HG03565 (cell line): ENCODE data around the gene ARIH2.

Experiments
- ATAC-seq: cut with Tn5 transposase; IDR thresholded peaks from one replicate; pipeline ENCODE4 v1.9.1; 2021; ENCODE audit warnings: mild to moderate bottlenecking, moderate library complexity; ENCODE audit not compliant: unreplicated experiment

Gene ARIH2

DNA sequence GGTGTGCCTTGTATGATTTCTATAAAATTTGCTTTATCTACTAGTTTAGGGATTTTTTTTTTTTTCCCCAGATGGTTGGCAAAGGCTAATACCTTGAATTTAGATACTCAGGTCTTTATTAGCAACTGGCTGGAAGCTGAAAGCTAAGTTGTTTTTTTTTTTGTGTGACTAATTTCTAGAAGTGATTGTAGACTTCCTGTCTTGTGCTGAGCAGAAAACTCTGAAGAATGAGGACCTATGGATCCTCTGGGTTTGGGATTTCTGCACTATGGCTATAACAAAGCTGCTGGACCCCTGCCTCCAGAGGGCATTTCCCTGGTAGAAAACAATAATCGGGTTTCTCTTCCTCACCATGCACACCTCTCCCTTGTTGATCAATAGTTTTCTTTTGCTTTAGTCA lies 10.0 kb downstream of the ARIH2 start:
- ATAC-seq, result no peak

DNA sequence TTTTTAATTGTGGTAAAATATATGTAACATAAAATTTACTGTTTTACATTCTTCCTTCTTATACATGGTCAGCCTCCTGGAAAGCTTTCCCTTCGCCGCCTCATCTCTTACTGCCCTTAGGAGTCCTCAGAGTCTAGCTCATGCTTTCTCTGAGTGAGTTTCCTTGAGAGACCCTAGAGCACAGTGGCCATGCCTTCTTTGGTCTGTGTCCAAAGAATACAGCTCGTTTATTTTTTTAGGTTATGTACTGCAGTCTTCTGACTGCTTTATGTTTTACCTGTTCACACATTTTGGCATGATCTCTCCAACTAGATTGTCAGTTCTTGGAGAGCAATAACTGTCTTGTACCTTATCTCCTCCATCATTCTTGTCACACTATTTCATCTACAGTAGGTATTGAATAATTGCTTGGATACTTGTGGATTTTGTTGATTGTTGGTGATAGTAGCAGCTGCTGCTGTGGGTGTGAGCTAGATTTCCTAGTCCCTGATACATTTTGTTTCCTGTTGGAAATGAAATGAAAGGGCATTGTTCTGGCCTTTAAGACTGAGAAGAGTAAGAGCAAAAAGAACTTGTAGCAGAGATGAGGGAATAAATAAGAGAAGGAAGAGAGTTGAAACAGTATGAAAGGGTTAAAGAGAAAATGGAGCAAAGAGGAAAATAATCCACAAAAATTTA lies 10.9 kb downstream of the ARIH2 start:
- no peak for ATAC-seq

DNA sequence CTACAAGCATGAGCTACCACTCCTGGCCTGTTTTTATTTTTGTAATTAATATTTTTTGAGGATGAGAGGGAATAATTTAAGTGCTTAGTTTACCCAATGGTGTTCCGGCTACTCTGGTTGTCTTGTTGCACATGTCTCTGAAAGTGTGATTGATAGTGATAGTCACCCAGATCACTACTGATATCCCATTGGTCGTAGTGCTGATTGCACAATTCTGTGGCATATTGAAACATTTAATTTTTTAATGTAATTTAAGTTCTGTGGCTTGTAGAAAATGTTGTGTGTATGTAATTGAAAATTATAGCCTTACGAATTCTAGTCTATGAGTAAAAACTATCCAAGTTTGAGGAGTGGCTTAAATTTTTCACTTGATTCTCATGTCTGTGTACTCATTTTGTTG lies 11.9 kb downstream of the ARIH2 start:
- ATAC-seq, result no peak

DNA sequence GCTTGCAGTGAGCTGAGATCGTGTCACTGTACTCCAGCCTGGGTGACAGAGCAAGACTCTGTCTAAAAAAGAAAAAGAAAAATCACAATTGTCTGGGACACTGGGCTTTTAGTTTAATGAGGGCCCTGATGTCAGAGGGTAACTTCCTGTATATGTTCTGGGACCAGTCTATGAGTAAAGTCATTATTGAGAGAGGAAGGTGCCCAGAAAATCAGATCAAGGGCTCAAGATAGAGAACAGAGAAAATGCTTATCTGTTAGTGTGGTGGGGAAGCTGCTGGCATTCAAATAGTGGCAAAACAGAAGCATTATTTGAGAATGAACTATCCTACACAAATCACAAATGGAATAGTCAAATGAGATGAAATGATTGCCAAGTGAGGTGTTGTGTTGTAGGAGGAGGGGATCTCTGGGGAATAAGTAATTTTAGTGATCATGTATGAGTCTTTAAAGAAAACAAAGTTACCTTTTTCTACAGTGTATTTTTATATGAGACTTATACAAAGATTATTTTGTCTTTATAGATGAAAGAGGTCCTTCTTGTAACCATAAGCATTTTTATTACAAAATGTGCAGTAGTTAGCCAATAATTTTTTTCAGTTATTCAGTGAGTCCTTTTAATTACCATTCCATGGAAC lies 13.4 kb downstream of the ARIH2 start:
- ATAC-seq, result no peak

DNA sequence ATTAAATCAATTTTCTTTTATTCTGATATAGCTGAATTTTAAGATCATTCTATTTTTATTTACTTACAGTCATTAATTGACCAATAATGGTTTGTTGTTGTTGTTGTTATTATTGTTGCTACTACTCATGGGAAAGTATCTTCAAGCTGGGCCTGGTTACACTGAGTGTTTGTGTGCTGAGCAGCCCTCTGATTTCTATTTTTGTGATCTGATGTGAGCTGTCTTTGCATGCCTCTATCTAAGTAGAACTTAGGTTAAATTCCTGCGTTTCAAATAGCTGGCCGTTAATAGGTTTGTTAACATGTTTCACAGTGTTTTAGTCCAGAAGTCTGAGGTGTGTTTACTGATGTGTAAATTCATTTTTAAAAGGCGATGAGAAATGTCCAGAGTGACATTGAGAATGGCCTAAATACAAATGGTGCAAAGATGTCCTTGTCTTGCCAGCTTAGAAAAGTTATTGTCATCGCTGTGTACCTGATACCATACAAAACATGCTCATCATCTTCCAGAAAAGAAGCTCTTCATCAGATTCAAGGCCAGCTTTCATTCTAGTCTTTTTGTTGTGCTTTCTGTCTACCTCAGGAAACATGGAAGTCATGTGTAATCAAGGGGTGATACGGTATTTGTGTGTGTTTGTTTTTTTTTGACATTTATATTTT lies 15.8 kb downstream of the ARIH2 start:
- no peak for ATAC-seq

DNA sequence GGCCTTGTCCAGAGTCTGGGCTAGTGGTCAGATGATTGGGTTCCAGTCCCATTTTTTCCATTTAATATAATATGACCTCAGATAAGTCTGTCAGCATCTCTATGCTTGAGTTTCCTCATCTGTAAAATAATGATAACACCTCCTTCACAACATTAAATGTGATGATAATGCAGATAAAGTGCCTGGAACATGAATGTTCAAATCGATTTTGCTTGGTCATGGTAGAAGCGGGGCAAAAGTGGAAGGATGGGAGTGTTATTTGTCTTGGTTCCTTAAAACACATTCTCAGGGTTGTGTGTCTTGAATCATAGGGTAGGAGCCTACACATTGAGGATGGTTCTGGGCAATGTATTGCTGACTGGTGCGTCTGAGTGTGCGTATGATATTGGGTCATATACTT lies 16.9 kb downstream of the ARIH2 start:
- no peak for ATAC-seq

DNA sequence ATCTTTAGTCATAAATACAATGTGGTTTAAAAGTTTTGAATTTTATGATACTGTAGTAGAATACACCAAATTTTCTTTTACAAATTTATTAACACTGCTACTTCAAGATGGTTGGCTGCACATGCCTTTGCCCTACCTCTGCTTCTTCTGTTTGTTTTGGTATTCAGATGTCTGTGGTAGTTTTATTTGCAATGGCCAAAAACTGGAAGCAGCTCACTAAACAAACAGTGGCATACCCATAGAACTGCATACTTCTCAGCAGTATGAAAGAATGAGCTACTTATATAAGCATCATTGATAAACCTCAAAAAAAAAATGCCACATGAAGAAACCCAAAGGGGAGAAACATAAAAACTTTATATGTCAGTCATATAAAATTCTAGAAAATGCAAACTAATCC lies 19.5 kb downstream of the ARIH2 start:
- ATAC-seq, result no peak

DNA sequence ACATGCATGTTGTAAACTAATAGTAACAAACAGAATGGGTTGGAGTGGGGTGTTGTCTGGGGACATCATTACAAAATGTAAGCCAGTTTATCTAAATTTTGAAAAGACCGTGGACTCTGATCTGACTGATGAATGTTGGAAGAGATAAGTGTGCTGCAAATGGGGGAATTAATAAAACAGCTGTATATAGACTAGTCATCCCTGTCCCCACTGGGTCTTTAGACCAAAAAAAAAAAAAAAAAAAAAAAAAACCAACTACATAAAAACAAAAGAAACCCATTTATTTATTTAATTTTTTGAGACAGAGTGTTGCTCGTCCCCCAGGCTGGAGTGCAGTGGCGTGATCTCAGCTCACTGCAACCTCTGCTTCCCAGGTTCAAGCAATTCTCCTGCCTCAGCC lies 20.0 kb downstream of the ARIH2 start:
- ATAC-seq, result no peak

DNA sequence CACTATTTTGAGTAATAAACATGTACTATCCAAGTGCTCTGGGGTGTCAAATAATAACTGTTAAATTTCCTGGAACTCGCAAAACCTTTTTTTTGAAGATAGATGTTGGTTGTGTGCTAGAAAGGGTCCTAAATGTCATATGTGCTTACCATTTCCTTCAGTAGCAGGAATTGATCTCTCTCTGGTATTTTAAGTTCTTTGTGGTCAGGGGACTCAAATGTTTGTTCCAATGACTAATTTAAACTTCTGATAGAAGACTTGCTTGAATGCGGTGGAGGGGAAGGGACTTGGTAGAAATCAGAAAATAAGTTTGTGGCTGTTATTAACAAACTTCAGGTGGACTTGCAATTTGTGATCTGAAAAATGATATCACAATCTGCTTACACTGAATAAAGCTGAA lies 26.8 kb downstream of the ARIH2 start:
- ATAC-seq, result no peak

DNA sequence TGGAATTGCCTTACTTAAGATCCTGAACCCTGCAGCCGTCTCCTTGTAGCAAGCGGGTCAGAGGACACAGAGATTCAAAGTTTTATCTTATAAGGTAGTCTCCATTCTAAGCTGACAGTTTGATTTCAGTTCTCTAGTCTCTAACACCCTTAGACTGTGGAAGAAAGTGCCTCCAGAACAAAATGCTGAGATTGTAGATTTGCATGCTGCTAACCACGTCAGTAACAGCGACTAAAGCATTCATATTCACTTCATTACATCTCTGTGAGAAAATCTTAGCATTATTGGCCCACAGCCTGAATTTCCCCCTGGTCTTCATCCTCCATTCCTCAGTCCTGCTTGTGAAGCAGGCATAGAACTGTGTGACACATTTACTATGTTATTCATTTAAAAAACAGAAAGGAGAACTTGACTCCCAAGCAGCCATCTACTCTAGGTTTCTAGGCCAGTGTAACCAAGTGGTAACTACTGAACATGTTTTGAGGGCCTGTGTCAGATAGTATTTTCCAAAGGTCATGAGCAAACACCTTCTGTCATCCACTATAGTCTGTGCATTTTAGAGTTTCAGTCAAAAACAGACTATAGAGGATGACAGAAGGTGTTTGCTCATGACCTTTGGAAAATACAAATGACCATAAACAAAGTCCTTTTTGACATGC lies 27.4 kb downstream of the ARIH2 start:
- ATAC-seq, result no peak

DNA sequence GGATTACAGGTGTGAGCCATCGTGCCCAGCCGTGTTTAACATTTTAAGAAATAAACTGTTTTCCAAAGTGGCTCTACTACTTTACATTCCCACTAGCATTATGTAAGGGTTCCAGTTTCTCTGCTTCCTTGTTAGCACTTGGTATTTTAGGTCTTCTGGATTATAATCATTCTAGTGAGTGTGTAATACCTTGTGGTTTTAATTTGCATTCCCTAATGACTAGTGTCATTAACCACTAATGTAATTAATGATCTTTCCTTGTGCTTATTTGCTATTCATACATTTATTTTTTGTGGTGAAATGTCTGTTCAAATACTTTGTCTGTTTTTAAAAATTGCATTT lies 30.7 kb downstream of the ARIH2 start:
- no peak for ATAC-seq

DNA sequence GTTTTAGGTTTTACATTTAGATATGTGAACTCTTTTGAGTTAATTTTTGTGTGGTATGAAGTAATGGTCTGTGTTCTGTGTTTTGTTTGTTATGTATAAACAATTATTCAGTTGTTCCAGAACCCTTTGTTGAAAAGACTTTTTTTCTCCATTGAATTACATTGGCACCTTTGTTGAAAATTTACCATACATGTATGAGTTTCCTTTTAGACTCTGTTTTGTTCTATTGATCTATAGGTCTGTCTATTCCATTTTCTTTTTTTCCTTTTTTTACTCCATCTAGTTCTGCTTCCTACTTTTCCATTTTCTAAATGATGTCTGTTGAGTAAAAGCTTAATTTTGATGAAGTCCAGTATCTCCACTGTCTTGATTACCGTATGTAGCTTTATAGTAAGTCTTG lies 31.4 kb downstream of the ARIH2 start:
- ATAC-seq, result no peak

DNA sequence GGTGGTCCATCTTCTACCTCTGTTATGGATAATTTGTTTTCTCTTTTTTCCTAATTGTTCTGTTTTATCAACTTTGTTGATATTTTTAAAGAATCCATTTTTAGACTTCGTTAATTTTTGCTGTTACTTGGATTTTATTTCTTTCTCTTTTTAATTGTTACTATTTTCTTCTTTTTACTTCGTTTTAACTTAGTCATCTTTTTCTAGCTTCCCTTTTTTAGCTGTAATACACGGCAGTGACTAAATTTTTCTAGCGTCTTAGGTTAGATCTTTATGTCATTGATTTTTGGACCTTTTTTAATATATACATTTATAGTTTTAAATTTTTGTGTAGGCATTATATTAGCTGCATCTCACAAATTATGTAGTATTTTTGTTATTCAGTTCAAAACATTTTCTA lies 33.1 kb downstream of the ARIH2 start:
- no peak for ATAC-seq

DNA sequence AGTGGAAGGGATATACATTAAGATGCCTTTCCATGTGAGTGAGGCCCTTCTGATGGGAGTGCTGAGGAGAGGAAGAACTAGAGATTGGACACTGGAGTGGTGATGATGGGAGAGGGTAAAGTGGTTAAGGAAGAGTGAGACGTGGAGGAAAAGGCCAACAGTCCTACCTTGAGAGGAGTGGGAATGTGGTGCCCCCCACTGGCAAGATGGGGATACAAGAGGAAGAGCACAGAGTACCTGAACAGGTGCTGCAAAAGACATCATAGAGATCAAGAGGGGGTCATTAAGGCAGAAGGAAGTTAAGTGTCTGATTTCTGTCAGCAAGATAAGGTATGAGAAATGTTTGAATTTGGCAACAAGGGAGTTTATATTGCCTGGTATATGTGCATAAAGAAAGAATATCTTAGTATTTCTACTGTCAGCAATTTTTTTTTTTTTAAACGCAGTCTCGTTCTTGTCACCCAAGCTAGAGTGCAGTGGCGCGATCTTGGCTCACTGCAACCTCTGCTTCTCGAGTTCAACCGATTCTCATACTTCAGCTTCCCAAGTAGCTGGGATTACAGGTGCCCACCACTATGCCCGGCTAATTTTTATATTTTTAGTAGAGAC lies 34.0 kb downstream of the ARIH2 start:
- no peak for ATAC-seq

DNA sequence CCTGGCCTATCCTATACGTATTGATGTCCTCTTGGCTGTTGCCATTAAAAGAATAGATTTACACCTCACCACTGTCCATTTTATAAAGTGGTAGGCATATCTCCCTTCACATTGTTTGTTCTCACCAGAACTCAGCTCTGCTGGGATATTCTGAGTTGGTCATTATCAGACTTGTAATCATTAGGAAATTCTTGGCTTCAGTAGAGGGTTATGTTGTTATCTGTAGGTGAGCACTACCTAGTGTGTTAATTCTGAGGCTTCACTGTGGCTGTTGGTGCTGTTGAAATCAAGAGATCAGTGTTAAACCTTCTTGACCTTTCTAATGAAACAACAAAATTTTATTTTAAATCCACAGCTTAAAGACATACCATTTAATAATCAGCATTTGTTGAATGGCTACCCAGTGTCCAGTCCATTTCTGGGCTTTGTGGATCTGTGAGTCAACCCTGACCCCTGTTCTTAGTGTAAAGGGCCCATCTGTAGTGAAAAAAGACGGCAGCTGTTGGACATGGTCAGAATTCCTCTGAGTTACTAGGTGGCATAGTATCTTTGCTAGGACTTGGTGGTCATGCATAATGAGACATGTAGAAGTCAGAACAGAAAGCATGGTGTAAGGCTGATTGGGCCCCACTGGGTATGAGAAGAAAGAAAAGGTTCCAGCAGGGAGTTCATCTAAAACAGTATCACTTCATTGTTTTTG lies 38.5 kb downstream of the ARIH2 start:
- ATAC-seq, result no peak

DNA sequence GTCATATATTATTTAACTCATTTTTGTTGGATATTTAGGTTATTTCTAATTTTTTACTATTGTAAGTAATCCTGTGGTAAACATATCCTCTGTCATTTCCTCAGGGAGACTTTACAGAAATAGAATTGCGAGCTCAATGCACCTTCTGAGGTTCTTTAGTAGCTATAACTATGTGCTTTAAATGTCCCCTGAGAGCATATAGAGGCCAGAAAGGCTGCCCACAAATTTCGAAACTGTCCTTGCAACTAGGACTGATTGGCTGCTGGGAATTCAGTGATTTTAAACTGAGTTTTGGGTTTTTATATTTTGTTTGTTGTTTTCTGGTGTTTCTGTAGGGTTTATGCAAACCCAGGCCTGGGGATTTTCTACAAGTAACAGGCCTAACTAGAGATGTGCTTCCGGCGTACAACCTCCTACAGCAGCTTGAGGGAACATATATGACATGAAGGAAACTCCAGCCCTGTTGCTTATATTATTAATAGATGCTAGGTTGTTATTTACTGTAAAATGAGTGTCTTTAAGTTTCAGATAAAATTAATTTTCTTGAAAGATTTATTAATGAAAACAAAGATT lies 42.3 kb downstream of the ARIH2 start:
- no peak for ATAC-seq

DNA sequence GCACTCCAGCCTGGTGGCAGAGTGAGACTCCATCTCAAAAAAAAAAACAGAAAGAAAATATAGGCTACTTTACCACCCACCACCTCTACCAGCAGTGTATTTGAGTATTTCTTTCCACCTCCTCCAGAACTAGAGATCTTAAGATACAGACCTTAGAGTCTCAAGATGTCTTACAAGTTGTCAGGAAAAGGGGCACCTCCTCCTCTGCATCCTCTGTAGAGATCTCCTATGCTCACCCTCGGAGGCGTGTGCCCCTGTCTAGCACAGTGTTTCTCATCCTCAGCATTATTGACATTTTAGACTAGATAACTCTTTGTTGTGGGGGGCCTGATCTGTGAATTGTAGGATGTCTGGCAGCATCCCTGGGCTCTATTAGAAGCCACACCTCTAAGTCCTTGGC lies 43.7 kb downstream of the ARIH2 start:
- no peak for ATAC-seq

DNA sequence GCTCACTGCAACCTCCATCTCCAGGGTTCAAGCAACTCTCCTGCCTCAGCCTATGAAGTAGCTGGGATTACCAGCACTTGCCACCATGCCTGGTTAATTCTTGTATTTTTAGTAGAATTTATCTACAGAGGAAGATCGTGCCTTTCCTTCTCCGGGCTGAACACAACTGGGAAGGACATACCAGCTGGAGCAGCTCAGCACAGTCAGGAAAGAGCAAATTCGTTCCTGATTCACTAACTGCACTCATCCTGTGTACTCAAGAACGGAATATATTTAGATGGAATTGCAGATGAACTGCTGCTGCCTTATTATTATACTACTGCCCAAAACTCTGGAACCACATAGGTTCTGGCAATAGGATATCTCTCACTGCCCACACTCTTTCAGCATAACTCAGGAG lies 44.3 kb downstream of the ARIH2 start:
- ATAC-seq, result no peak

DNA sequence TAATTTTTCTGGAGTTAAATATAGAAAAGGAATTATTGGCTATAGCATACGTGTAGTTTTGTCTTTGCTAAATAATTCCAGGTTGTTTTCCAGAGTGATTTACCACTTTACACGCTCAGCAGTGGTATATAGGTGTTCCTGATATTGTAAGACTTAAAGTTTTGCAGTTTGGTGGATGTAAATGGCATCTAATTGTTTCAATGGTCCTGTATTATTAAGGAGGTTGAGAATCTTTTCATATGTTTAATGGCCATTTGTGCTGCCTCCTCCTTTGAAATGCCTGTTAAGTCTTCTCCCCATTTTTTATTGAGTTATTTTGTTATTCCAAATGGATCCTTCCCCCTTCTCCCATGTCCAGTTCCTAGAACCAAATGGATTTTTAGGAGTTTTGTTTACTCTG lies 44.9 kb downstream of the ARIH2 start:
- ATAC-seq, result no peak

DNA sequence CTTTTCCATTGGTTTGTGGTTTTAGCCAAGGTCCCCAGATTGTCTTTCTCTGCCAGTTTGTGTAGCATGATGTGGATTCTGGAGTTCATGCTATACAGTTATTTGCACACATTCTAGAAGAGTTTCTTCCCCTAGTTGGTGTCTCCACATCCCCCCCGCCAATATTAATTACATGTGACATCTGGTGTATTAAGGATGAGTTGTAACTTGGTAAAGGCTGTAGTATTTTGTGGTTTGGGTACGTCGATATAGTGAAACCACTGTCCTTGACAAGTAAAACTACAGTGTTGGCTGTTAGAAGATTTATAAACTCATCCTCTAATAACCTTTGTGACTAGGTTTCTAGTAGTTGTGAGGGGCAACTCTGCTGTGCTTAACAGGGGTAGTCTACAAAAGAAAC lies 47.7 kb downstream of the ARIH2 start:
- ATAC-seq, result no peak

DNA sequence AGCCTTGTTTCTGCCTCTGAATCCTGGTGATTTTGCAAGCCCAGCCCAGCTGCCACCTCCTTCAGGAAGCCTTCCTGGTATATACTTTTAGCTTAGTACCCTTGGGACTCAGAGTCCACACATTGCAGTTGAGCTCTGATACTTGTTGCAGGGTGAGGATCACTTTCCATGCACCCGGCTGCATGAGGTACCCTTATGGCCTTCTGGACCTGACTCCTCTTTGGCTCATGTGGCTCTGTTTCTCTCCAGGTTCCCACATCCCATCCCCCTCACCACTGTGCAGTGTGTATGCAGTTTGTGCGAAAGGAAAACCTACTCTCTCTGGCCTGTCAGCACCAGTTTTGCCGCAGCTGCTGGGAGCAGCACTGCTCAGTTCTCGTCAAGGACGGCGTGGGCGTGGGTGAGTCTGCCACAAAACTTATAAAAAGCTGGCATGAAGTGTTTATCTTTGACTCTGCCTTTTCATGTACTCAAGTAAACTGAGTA lies 48.3 kb downstream of the ARIH2 start:
- ATAC-seq, result no peak
